ENCODE results near the gene ABCB10.

GRCh38 chr1:229570891-229571516, 12.5 kb upstream of the ABCB10 start:
- no peak for TF ChIP-seq MAX (IDR thresholded peaks at IDR 0.05; ENCODE audit: low read depth, low read length)
- TF ChIP-seq CTCF (IDR thresholded peaks at IDR 0.05; ENCODE audit: low read depth, low read length), result no peak

Data from NB4 (cell line).